ENCODE measurements around the gene TFAP2B. TPM values are rescaled to one million over a fixed set of nuclear protein-coding genes. Genes with fewer than 3 reads are reported as not detected.

The TFAP2B gene
- polyA plus RNA-seq, 3 donors, result 12.1 to 16.2 (median 12.2) TPM

- DNase-seq (ENCODE audit: extremely low read depth in 1 of 11, low read depth in 9 of 11, low spot score in 4 of 11), result no peak
Measured at GRCh38 chr6:50884364-50884763, 65.7 kb downstream of the TFAP2B start.

- peak in 8 of 11 donors; percentile 5 to 31 (median 14) for DNase-seq (ENCODE audit: extremely low read depth in 1 of 11, low read depth in 9 of 11, low spot score in 4 of 11)
Measured at GRCh38 chr6:50887112-50887511, 68.4 kb downstream of the TFAP2B start.

- DNase-seq (ENCODE audit: extremely low read depth in 1 of 11, low read depth in 9 of 11, low spot score in 4 of 11), result no peak
Measured at GRCh38 chr6:50889497-50889896, 70.8 kb downstream of the TFAP2B start.

- no peak for DNase-seq (ENCODE audit: extremely low read depth in 1 of 11, low read depth in 9 of 11, low spot score in 4 of 11)
Measured at GRCh38 chr6:50889935-50890334, 71.3 kb downstream of the TFAP2B start.

- DNase-seq (ENCODE audit: extremely low read depth in 1 of 11, low read depth in 9 of 11, low spot score in 4 of 11), result no peak
Measured at GRCh38 chr6:50890579-50890978, 71.9 kb downstream of the TFAP2B start.

GRCh38 chr6:50891290-50891689 is 72.6 kb downstream of the TFAP2B start:
- DNase-seq (ENCODE audit: extremely low read depth in 1 of 11, low read depth in 9 of 11, low spot score in 4 of 11), result no peak

Other genes starting within 250 kb of the TFAP2B start
- gene TFAP2D, start 105.3 kb upstream of the TFAP2B start, polyA plus RNA-seq (ENCODE audit: insufficient read length in 3 of 3), result not detected